Neuron (in vitro differentiated cells): ENCODE results near the gene PDE8B.

Experiments used
- H2AFZ ChIP-seq: one replicate; pipeline ENCODE4 v1.6.1; 2013; ENCODE audit warnings: low read depth, mild to moderate bottlenecking, inconsistent platforms, low read length, moderate library complexity
- H3K27me3 ChIP-seq: one replicate; pipeline ENCODE4 v1.6.1; 2013; ENCODE audit warnings: low read length; ENCODE audit not compliant: insufficient read depth
- H3K36me3 ChIP-seq: one replicate; pipeline ENCODE4 v1.6.1; 2013; ENCODE audit warnings: low read length; ENCODE audit not compliant: insufficient read depth
- H3K4me1 ChIP-seq: one replicate; pipeline ENCODE4 v1.6.1; 2013; ENCODE audit warnings: low read length; ENCODE audit not compliant: insufficient read depth
- H3K4me3 ChIP-seq: 2 replicates; pipeline ENCODE4 v1.5.1; 2013; ENCODE audit warnings: mild to moderate bottlenecking, low read length, moderate library complexity
- H3K9me3 ChIP-seq: one replicate; pipeline ENCODE4 v1.6.1; 2013; ENCODE audit warnings: low read length

PDE8B gene

GRCh38 chr5:77428526-77428925 is 218.0 kb downstream of the PDE8B start:
- no peak overlapping the region for H2AFZ ChIP-seq
- H3K9me3 ChIP-seq: no peaks in the 10 kb centered on the region
- no peaks in the 10 kb centered on the region for H3K4me1 ChIP-seq
- H3K27me3 ChIP-seq: no peaks in the 10 kb centered on the region
- no peak overlapping the region for H3K4me3 ChIP-seq
- peaks cover 32% of the 10 kb centered on the region for H3K36me3 ChIP-seq

DNA sequence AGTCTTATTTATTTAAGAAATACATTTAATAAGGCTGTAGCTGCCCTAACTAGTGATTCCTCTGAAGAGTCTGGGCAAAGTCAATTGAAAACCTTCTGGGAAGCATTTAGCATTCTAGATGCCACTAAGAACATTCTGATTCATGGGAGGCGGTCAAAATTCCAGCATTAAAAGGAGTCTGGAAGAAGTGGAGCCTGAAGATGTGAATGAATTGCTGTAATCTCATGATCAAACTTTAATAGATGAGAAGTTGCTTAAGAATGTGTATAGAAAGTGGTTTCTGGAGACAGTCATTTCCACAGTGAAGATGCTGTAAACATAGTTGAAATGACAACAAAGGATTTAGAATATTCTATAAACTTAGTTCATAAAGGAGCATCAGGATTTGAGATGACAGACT is 220.2 kb downstream of the PDE8B start:
- Histone ChIP-seq H3K27me3 (no peaks in the 10 kb centered on the region), H3K4me1 (no peaks in the 10 kb centered on the region), H3K36me3 (peaks cover 34% of the 10 kb centered on the region), H2AFZ (no peak overlapping the region), H3K4me3 (no peak overlapping the region), H3K9me3 (no peaks in the 10 kb centered on the region)

GRCh38 chr5:77431286-77431685 is 220.8 kb downstream of the PDE8B start:
- H3K4me3 ChIP-seq: no peak overlapping the region

GRCh38 chr5:77431719-77432118 is 221.2 kb downstream of the PDE8B start:
- H2AFZ ChIP-seq: no peak overlapping the region
- peaks cover 36% of the 10 kb centered on the region for H3K36me3 ChIP-seq
- no peaks in the 10 kb centered on the region for H3K4me1 ChIP-seq
- no peaks in the 10 kb centered on the region for H3K27me3 ChIP-seq
- H3K9me3 ChIP-seq: no peaks in the 10 kb centered on the region
- no peak overlapping the region for H3K4me3 ChIP-seq

More at GRCh38 chr5:77431286-77431685, 220.8 kb downstream of the PDE8B start:
- Histone ChIP-seq H3K4me1 (no peaks in the 10 kb centered on the region), H3K27me3 (no peaks in the 10 kb centered on the region), H3K9me3 (no peaks in the 10 kb centered on the region), H3K36me3 (peaks cover 36% of the 10 kb centered on the region), H2AFZ (no peak overlapping the region)

GRCh38 chr5:77437194-77437593 is 226.7 kb downstream of the PDE8B start:
- no peaks in the 10 kb centered on the region for H3K4me1 ChIP-seq
- no peaks in the 10 kb centered on the region for H3K27me3 ChIP-seq
- H3K36me3 ChIP-seq: peaks cover 14% of the 10 kb centered on the region
- H3K4me3 ChIP-seq: no peak overlapping the region
- H3K9me3 ChIP-seq: no peaks in the 10 kb centered on the region
- H2AFZ ChIP-seq: no peak overlapping the region

GRCh38 chr5:77438071-77438470 is 227.6 kb downstream of the PDE8B start:
- Histone ChIP-seq H3K27me3 (no peaks in the 10 kb centered on the region), H3K4me3 (no peak overlapping the region), H3K4me1 (no peaks in the 10 kb centered on the region), H2AFZ (no peak overlapping the region), H3K36me3 (peaks cover 5% of the 10 kb centered on the region), H3K9me3 (no peaks in the 10 kb centered on the region)

- H2AFZ ChIP-seq: no peak overlapping the region
- peaks cover 12% of the 10 kb centered on the region for H3K36me3 ChIP-seq
- H3K4me1 ChIP-seq: no peaks in the 10 kb centered on the region
- peaks cover 4% of the 10 kb centered on the region for H3K9me3 ChIP-seq
- H3K27me3 ChIP-seq: no peaks in the 10 kb centered on the region
- H3K4me3 ChIP-seq: no peak overlapping the region
Measured at GRCh38 chr5:77443670-77444069, 233.2 kb downstream of the PDE8B start.

DNA sequence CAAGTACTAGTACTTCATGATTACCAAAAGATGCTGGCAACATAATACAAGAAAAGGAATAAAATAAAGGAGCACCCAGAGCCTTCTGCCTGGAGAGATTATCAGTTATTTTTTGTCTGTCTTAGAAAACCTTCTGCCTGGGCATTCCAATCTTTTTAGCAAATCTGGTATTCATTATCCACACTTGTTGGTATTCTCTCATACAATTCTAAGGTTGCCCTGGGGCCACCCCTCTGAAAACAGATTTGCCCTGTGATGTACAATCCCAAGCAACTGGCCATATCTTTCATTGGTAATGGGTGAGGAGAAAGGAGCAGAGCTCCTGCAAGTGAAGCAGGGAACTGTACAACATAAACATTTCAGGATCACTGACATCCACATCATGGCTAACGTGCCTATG is 233.9 kb downstream of the PDE8B start:
- H3K36me3 ChIP-seq: peaks cover 19% of the 10 kb centered on the region
- H3K27me3 ChIP-seq: no peaks in the 10 kb centered on the region
- no peak overlapping the region for H3K4me3 ChIP-seq
- peaks cover 4% of the 10 kb centered on the region for H3K9me3 ChIP-seq
- no peaks in the 10 kb centered on the region for H3K4me1 ChIP-seq
- H2AFZ ChIP-seq: no peak overlapping the region

- H3K4me3 ChIP-seq: no peak overlapping the region
- H2AFZ ChIP-seq: no peak overlapping the region
- H3K27me3 ChIP-seq: no peaks in the 10 kb centered on the region
- H3K4me1 ChIP-seq: no peaks in the 10 kb centered on the region
- peaks cover 35% of the 10 kb centered on the region for H3K36me3 ChIP-seq
- peaks cover 4% of the 10 kb centered on the region for H3K9me3 ChIP-seq
Measured at GRCh38 chr5:77448831-77449230, 238.4 kb downstream of the PDE8B start.

DNA sequence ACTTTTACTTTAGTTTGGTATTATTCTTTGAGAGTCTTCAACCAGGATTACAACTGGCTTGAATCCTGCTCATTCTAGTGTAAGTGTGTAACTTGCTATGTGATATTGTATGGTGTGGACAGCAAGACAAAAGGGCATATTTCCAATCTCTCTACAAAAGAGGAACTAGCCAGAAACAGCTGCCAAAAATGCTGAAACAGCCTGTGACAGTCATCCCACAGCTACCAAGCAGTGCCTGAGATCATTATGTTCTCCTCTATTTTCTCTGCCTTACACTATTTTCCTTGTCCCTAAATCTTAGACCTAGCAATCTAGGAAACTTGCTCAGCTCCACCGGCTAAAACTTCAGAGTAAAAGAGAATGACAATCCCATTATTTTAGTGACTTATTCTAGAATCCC is 238.8 kb downstream of the PDE8B start:
- H3K36me3 ChIP-seq: peaks cover 35% of the 10 kb centered on the region
- peaks cover 4% of the 10 kb centered on the region for H3K9me3 ChIP-seq
- no peak overlapping the region for H2AFZ ChIP-seq
- no peaks in the 10 kb centered on the region for H3K4me1 ChIP-seq
- no peak overlapping the region for H3K4me3 ChIP-seq
- no peaks in the 10 kb centered on the region for H3K27me3 ChIP-seq

DNA sequence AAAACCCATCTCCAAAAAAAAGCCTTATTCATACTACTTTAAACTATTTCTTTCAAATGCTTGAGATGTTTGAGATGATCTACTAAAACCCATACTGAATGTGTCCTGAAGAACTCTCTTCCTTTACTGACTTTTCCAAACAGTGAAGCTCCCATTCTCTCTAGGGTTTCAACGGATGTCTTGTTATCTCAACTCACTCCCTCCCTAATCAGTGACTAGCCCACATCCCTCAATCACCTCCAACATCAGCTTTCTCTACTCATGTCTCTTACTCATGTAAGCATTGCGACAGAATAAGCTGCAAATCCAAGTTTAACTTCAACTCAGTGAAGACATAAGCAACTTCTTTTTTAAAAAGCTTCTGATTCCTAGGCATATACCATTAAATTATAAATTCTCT is 239.5 kb downstream of the PDE8B start:
- no peaks in the 10 kb centered on the region for H3K27me3 ChIP-seq
- H3K4me1 ChIP-seq: no peaks in the 10 kb centered on the region
- H3K36me3 ChIP-seq: peaks cover 33% of the 10 kb centered on the region
- no peak overlapping the region for H2AFZ ChIP-seq
- H3K4me3 ChIP-seq: no peak overlapping the region
- H3K9me3 ChIP-seq: peaks cover 4% of the 10 kb centered on the region

GRCh38 chr5:77452351-77452750 is 241.9 kb downstream of the PDE8B start:
- Histone ChIP-seq H3K36me3 (peaks cover 33% of the 10 kb centered on the region), H3K27me3 (no peaks in the 10 kb centered on the region), H3K9me3 (peaks cover 4% of the 10 kb centered on the region), H3K4me3 (no peak overlapping the region), H2AFZ (no peak overlapping the region), H3K4me1 (no peaks in the 10 kb centered on the region)

GRCh38 chr5:77454123-77454522 is 243.6 kb downstream of the PDE8B start:
- Histone ChIP-seq H3K27me3 (no peaks in the 10 kb centered on the region), H3K4me1 (no peaks in the 10 kb centered on the region), H3K4me3 (no peak overlapping the region), H2AFZ (no peak overlapping the region), H3K9me3 (no peaks in the 10 kb centered on the region), H3K36me3 (peaks cover 18% of the 10 kb centered on the region)

GRCh38 chr5:77461287-77461686 is 250.8 kb downstream of the PDE8B start:
- H2AFZ ChIP-seq: no peak overlapping the region
- no peaks in the 10 kb centered on the region for H3K4me1 ChIP-seq
- H3K4me3 ChIP-seq: no peak overlapping the region
- peaks cover 2% of the 10 kb centered on the region for H3K36me3 ChIP-seq
- H3K9me3 ChIP-seq: no peaks in the 10 kb centered on the region
- H3K27me3 ChIP-seq: no peaks in the 10 kb centered on the region
